IMR-90 (cell line): Measurements from ENCODE around the gene RHBDF2.

Experiments used
- BHLHE40 ChIP-seq: fragments of 150-350 bp; IDR thresholded peaks from 2 replicates; pipeline ENCODE4 v1.6.1; 2016; ENCODE audit warnings: mild to moderate bottlenecking, low read depth, low read length
- CEBPB ChIP-seq: IDR thresholded peaks from 2 replicates; pipeline ENCODE4 v1.6.1; 2012; ENCODE audit warnings: low read depth, low read length, improper control_type of control experiment
- CTCF ChIP-seq: conservative IDR thresholded peaks from 2 replicates; pipeline ENCODE4 v1.5.1; 2012; ENCODE audit warnings: mild to moderate bottlenecking, low read depth, low read length, improper control_type of control experiment
- MAFK ChIP-seq: IDR thresholded peaks from 2 replicates; pipeline ENCODE4 v1.6.1; 2012; ENCODE audit warnings: low read depth, low read length, improper control_type of control experiment
- POLR2A ChIP-seq: IDR thresholded peaks from 2 replicates; pipeline ENCODE4 v1.6.1; 2012; ENCODE audit warnings: mild to moderate bottlenecking, low read depth, low read length
- RAD21 ChIP-seq: IDR thresholded peaks from 2 replicates; pipeline ENCODE4 v1.6.1; 2012; ENCODE audit warnings: low read length, improper control_type of control experiment
- USF2 ChIP-seq: fragments of 150-350 bp; IDR thresholded peaks from 2 replicates; pipeline ENCODE4 v1.6.1; 2017; ENCODE audit warnings: mild to moderate bottlenecking, antibody characterized with exemption, low read length, low read depth

- TF ChIP-seq CEBPB (peak; percentile 16; the same call in 1 of the 2 replicates), CTCF (no peak), USF2 (no peak), MAFK (peak; percentile 64), POLR2A (no peak), BHLHE40 (no peak), RAD21 (no peak)
Observed at GRCh38 chr17:76442341-76443338, 58.6 kb downstream of the RHBDF2 start.
